SKM-1 (cell line): ENCODE results near the gene PRPF6.

Experiments
- DNase-seq: peaks from one replicate; lab custom pipeline; 2025; ENCODE audit not compliant: unreplicated experiment; lab: John Stamatoyannopoulos, UW

PRPF6 gene

DNA sequence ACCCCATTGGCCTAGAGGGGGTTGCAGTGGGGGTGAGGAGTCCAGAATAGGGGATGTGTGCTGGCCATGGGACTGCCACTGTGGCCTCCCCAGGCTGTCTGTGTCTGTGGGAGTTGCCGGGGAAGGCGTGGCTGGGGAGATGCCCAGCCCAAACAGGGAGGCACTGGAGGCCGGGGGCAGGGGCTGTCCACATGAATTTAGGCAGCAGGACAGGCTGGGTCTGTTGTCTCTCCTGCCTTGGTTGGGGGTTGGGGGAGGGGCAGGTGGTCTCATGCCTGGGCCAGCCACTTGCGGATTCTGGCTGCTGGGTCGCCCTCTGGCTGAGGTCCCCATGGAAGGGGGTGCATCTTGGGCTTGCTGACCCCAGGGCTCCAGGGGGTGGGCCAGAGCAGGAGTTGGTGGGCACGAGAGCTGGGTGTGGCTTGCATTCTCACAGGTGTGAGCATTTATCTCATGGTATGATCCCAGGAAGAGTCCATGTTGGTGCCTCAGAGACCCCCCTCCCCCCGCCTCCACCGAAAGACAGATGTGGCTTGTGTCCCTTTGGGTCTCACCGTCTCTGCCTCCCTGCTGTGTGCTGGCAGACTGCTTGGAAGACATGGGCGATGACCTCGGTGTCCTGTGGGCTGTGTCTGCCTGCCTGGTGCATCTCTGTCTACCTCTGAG, 64.5 kb downstream of the PRPF6 start:
- DNase-seq = no peak

DNA sequence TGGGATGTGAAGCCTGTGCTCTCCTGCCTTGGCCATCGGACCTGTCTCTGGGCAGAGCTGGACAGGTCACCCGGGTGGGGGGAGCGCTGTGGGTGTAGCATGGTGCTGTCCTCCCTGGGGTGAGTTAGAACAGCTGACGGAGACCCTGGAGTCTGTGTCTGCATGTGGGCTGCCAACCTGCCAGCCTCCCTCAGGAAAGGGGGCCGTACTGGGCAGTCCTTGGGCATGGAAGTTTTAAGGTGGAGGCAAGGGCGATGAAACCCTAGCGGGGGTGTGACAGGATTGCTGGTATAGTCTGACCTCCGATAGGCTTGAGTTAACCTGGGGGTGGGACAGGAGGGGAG, 66.1 kb downstream of the PRPF6 start:
- no peak for DNase-seq

DNA sequence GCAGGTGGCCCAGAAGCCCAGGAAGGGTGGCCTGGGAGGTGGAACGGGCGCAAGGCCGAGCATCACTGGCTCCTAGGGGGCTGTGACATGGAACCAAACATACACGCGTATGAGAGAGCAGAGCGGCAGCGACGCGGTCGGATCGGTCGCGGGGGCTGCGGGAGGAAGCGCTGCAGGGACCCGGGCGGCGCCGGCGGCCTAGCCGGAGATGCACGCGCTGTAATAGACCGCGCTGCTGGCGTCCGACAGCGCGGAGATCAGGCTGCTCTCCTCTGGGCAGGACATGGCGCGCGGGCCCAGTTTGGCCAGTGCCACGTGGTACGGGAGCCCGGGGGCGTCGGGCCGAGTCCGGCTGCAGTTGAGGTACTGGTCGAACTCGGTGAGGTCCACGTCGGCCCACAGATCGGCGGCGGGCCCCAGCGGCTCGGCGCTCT, 67.1 kb downstream of the PRPF6 start:
- DNase-seq = no peak

DNA sequence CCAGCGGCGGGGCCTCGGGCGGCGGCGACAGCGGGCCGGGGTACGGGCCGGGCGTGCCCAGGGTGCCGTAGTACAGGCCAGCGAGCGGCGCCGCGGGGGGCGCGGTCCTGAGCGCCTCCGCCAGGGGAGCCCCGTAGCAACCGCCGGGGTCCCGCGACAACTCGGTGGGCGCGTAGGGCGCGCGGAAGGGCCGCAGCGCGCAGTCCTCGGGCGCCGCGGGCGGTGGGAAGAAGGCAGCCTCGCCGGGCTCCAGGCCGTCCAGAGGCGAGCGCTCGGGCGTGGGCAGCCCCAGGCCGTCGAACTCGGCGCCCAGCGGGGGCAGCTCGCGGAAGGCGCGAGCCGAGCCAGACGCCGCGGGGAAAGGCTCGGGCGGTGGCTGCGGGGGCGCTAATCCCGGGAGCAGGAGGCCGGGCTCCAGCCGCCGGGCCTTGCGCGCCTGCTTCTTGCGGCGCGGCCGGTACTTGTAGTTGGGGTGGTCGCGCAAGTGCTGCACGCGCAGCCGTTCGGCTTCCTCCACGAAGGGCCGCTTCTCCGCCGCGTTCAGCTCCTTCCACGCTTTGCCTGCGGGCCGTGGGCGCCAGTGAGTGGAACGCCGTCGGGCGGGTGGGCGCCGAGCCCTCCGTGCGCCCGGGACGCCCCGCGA, 67.6 kb downstream of the PRPF6 start:
- no peak for DNase-seq

DNA sequence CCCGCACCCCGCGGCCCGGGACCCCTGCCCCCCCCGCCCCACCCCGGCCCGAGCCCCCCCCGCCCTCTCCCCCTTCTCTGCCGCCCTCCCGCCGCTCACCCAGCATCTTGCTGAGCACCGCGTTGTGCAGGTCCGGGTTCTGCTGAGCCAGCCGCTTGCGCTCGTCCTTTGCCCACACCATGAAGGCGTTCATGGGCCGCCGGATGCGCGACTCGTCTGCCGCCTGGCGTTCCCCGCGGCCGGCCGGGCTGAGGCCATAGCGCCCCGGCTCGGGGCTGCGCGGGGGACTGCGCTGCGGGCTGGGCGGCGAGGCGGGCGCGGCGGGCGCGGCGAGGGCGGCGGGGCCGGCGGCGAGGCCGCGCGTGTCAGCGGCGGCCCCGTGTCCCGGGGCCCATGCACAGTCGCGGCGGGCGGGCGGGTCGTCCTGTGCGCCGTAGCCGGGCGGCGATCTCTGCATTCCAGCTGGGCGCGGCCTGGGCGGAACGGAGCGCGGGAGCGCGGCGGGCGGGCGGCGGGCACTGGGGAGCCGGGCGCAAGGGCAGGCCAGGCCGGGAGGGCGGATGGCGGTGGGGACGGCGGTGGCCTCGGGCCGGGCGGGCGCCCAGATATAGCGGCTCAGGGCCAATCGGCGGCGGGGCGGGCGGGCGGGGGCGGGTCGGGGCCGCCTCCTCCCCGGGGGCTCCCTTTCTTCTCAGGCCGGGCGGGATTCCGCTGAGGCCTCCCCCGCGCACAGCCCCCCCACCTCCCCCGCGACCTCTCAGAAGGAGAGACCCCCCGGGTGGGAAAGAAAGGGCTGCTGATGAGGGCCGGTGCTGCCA, 68.3 kb downstream of the PRPF6 start, which contains the start of gene SOX18:
SOX18 (minus strand) TSS at position 580 of the 818 bp plus-strand sequence; CDS start at position 457, 123 bp downstream.
- DNase-seq = no peak

DNA sequence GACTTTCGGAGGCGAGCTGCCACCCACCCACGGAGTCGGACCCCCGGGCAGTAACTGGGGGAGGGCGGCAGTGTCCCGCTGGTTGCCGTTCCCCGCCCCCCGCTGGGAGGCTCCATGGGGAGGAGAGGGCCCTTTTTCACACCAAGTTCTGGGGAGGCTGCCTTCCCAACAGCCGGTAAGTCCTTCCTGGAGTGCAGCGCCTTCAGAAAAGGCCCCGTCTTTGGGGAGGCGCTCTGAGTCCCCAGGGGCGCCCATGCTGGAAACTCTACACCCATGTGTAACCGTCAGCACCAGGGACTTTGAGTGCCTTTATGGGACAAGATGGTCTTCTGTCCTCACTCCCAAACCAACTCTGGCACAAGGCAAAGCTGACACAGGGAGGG, 68.9 kb downstream of the PRPF6 start:
- DNase-seq = no peak

DNA sequence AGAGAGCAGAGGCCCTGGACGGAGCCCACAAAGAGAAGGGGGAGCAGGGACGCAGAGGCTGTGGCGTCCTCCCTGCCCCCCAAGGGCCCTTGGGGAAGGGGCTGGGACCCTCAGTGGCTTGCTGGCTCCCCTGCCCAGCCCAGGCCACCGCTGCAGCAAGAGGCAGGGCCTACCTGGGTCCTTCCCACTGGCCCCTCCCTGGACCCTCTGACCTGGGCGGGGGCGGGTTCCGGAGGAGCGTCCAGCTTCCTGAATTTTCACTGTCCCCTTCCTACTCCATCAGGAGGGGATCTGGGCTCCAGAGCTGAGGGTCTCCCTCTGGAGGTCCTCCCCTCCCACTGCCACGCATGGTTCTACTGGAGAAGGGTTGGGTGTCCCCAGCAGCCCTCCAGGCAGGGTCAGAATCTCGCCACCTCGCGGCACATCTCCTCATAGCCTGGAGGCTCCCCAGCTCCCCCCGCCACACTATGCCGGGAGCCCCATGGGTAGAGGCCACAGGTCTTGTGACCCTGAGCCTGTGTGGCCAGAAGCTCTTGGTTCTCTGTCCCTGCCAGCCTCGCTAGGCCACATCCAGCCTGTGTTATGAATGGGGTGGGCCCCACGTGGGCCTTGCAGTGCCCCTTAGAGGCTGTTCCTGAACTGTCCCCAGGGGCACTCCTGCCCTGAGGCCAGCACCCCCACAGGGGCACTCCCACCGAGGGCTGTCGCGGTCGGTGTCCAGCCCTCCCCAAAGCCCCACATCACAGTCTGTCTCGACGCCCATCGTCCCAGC, 69.5 kb downstream of the PRPF6 start:
- no peak for DNase-seq

DNA sequence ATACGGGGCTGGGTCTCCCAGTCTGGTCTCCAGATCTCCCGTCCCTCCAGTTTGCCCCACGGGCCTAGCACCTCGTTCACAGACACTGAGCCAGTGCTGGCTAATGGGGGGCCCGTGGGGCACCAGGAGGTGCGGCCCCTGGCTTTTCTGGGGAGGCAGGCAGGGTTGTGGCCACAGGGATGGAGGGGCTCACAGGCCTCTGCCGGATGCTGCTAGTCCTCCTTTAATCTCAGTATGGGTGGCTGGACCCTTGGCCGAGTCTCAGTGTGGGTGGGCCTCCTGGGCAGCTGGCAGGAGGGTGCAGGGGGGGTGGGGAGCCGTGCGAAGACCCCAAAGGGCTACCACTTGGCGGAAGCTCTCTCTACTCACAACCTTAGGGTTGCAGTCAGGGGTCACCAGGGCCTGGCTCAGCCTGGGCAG, 70.1 kb downstream of the PRPF6 start:
- DNase-seq = no peak

DNA sequence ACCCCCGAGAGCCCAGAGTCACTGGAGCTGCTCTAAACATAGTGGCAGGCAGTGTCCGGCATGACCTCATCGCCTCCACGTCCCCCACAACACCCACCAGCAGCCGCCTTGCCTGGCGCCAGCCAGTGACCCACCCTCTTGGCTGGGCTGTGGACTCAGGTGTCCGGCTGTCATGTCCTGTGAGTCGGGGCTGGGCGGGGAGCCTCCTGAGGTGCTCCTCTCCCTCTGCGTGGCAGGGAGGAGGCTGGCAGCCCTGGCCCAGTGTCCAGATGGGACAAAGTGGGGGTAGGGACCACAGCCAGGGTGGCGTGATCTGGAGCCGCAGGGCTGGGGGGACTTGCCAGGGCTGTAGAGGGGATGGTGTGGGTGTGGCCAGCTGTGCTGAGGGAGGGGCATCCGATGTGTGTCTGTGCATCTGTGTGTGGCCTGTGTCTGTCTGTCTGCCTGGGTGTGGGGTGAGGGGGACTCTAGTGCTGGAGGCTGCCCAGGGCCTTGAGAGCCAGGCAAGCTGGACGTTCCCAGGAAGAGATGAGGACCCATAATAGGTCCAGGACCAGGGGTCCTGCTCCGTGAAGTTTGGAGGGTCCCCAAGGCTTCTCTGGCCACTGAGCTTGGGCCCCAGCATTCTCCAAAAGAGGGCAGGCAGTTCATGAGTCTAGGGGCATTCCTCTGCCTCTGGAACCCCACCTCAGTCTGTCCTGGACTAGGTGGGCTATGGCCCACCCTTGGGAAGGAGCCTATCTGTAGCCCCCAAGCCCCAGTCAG, 70.8 kb downstream of the PRPF6 start:
- no peak for DNase-seq

DNA sequence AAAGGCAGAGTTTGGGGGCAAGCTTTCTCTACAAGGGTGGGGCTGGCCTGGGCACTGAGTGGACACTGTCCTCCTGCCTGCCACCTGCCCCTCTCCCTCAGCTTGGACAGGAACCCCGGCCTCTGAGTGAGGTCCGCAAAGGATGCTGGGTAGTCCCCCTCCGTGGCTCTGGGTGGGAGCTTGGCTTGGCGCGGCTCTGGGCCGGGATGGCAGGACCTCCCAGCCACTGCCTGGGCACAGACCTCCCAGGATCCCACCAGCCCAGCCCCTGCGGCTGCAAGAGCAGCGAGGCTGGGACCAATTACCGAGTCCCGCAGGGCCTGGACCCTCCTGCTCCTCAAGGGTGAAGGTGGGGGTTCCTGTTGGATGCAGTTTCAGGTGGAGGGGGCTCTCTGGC, 71.4 kb downstream of the PRPF6 start:
- DNase-seq = no peak

DNA sequence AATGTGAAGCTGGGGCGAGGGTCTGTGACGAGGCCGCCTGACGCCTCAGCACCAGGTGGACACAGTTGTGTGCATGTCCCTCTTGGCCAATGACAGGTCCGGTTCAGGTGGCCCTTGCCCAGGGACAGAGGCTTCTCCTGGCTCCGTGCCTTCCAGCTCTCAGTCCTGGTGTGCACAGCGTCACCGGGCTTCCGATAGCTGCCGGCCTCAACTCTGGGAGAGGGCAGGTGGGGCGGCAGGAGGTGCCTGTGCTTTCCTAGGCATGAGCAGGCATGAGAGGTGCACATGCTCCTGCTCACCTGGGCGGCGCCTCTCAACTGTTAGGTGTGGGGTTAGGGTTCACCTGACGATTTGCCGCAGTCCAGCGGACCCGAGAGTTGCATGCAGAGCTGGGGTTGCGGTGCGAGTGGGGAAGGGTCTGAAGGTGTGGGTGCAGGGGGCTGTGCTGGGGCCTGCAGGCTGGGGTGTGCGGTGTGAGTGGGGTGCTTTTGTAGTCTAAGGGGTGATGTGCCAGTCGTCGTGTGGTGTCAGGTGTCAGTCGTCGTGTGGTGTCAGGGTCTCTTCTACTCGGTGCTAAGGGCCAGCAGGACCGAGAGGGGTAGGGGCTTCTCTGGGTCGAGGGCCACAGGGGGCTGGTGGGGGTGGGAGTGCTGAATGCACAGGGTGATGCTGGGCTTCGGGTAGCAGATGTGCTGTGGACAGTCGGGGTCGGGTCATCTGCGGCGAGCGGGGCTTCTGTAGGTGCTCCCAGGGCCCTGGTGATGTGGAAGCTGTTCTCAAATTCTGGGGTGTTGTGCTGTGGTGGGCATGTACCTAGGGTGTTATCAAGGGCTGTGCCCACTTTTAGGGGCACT, 72.3 kb downstream of the PRPF6 start:
- DNase-seq = no peak

DNA sequence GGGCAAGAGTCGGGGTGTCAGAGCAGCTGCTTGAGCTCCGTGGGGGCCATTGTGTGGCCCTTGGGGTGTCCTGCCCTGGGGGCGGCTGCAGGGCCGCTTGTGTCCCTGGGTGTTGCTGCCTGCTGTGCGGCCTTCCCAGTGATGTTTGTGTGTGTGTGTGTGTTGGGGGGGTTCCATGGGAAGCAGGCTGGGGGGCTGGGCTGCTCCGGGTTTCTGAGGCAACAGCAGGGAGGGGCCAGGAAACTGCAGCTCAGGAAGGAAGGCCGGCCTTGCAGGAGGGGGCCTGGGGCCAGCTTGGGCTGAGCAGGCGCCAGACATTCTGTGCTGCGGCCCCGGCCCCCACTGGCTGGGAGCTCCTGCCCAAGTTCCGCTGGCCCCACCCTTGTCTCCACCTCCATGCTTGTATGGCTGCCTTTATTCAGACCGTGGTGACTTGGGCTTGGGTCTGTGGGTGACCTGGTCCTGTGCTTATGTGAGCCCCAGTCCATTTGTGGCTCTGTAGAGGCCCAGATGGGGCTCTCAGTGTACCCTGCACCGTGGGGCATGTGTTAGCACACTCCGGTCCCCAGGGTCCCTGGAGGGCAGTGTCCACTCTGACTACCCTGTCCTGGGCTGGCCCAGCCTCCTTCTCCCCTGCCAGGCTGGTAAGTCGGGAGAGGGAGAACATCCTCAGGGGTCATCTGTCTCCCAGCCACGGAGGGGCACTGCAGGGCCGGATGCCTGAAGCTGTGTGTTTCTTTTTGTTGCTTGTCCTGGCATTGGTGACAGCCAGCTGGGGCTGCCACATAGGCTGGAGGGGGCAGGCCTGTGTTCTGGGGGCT, 73.1 kb downstream of the PRPF6 start:
- DNase-seq = no peak

DNA sequence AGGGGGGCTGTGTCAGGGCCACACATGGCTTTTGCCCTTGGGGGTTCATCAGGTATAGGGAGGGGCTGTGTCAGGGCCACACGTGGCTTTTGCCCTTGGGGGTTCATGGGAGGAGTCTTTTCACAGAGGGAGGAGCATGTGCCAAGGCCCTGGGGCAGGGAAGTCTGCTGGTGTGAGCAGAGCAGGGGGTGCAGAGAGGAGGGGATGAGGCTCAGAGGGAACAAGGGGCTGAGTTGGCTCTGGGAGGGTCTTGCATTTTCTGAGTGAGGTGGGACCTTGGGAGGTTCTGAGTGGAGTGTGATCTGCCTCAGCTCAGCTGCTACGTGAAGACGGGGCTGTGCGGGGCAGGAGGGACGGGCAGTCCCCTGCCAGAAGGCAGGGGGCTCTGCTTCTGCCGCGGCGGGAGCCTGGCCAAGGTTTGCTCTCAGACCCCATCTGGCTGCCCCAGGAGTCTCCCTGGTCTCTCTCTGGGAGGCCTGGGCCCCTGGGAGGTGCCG, 74.5 kb downstream of the PRPF6 start:
- no peak for DNase-seq

DNA sequence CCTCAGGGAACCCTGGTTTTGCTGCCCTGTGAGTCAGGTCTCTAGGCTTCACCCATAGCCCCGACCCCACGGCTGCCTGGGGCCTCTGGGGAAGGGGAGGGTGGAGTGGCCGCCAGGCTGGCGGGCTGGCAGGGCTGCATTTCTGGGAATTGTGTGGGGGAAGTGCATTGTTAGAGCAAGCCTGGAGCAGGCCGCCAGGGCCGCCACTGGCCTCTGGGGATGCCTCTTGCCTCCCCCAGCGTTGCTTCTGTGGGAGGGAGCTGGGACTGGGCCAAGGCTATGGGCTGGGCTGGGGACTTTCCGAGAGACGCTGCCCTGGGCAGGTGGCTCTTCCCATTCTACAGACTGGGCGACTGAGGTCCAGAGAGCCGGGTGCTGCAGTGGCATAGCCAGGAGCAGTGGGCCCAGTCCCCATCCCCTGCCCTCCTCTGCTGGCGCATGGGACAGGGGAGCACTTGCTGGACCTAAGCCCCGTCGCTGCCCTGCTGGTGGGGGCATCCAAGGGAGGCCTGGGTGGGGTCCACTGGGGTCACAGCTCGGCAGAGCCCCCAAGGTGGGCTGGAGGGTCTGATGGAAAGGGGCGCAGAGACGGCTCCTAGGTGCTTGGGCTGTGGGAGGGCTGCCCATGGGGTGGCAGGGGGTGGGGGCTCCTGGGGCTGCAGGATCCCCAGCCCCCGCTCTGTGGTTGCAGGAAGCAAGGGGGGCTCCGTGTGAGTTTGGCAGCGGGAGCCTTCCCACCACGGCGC, 75.1 kb downstream of the PRPF6 start:
- DNase-seq = no peak

DNA sequence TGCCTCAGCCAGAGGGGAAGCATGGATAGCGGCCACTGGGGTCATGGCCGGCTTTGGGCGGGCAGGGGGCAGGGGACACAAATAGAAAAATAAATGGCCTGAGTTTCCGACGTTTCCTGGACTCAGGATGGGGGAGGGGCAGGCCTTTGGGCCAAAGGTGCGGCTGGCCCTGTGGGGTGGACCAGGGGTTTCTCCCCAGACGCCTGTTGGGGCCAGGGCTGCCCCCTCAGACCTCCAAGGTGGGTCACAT, 75.6 kb downstream of the PRPF6 start:
- DNase-seq = no peak

DNA sequence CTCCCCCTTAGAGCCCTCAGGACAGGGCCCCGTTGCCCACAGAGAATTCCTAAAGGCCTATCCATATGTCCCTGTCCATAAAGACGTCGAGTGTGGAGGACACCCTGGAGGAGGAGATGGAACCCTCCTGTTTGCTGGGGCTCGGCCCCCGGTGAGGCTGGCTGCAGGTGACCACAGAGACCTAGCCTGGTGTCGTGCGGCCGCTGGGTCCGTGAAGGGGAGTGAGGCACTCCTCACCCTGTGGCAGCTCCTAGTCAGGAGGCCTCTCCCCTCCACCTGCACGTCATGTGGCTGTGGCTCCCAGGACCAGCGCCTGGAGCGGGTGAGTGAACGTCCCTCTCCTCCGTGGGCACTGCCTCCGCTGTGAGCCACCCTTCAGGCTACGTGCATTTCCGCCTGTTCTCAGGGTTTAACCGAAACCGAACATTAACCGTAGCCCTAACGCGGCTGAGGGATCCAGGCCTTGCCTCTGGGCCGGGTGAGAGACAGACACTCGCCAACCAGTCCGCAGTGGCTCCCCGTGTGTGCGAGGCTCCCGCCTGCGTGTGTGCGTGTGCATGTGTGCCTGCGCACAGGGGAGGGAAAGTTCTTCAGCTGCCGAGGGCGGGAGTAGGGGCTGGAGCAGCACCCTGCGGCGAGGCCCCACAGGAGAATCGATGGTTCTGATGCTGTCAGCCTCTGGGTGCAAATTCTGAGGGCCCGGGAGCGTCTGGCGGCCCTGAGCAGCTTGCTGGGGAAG, 76.1 kb downstream of the PRPF6 start:
- no peak for DNase-seq

DNA sequence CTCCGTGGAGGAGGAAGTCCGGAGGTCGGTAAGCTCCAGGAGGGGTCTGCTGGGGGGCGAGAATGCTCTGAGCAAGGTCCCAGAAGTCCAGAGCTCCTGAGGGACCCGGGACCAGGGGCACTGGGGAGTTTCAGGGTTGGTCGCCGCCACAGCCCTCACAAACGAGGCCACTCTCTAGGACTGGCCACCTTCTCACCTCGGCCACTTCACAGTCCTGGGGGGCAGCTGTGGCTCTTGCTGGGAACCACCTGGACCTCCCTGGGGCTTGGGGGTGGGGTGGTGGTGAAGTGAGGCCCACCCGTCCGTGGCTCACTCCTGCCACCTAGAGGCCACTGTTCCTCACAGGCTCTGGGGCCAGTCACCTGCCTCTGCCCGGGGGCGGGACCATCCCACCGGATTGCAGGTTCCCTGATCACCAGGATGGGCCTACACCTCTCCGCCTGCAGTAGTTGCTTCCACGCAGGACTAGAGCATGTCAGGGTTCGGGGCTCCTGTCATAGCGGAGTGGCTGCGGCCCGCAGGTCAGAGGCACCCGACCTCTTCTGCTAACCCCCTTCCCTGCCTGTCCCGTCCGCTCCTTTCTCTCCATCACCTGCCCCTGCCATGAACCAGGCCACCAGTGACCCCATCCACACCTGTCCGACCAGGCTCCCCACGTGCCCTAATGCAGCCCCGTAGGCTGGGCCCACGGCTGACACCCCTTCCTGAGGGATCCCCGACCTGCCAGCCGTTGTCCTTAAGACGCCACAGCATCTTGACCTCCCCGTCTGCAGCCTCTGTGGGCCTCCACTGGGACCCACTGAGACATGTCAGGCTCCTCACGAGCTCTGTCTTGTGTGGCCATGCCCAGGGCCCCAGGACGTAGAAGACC, 76.9 kb downstream of the PRPF6 start:
- peak; percentile 34 for DNase-seq
